ACHN (cell line): ENCODE data around the gene ZMAT5.

ENCODE experiments used
- DNase-seq: peaks from one replicate; pipeline ENCODE4 v3.0.0-alpha.2; 2015
- in situ Hi-C: cut with HindIII; loops from 2 replicates; pipeline ENCODE4 v1.10.0; 2017; ENCODE audit warnings: low sequenced_read_pairs, low pct_ligation_motif_present, low pct_unique_long_range_greater_than_20kb

The ZMAT5 gene

DNA sequence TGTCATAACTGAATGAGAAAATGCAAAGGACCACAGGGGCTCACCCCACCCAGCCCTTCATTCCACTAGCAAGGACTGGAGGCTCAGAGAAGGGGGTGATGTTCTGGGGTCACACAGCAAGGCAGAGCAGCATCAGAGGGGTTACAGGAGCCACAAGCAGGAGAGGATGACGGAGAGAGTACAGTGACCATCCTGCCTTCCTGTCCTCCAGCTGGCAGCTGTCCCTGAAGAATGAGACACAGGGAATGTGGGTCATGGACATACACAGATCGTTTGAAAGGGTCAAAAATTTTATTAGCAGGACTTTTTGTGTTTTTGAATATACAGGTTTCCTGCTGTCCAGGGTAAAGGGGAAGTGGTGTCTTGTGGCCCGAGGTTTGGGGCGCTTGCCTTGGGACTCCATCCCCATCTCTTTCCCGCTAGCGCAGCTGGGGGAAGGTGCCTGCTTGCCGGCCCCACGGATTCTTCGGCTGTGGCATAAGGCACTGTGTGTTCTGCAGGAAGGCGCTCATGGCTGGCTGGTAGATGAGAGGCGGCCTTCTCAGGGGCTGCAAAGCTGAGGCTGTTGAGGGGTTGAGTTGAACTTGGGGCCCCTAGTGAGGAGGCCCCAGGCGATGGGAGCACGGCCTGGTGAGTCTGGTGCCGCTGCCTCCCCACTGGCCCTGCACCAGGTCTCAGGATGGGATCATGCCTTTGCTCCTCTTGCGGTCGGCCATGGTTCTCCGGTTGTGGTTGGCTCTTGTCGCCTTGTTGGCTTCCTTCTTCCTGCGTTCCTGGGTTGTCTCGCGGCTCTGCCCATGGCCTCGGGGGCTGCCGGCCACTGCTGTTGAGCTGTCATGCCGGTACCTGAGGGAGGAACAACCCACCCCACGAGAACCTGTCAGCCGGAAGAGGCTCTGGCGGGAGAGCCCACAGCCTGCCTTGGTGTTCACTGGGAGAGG is 21.8 kb upstream of the ZMAT5 start:
- DNase-seq = no peak
- in situ Hi-C loops = no loop called here

DNA sequence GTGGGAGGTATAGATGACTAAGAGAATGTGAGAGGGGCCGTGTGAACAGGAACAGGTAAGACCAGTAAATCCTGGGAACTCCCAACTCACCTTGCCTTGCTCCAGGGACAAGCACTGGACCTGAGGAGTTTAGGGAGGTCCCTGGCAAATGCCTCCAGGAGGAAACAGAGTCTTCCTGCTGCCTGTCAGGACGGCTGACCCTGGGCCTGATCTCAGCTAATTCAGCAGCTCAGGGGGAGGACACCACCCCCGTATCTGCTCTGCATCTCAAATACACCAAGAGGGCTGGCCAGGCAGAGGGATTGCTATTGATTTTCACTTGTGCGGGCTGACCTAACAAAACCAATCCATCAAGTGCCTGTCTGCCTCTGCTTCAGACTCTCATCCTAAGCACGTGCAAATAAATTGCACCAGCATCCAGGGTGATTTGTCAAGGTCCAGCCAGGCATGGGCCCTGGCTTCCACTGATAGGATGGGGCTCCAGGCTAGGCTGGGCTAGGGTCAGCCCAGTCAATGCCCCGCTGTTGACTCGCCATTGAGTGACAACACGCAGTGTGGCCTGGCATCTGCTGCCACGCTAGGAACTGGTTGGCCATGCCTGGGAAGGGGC is 20.7 kb upstream of the ZMAT5 start:
- no peak for DNase-seq

DNA sequence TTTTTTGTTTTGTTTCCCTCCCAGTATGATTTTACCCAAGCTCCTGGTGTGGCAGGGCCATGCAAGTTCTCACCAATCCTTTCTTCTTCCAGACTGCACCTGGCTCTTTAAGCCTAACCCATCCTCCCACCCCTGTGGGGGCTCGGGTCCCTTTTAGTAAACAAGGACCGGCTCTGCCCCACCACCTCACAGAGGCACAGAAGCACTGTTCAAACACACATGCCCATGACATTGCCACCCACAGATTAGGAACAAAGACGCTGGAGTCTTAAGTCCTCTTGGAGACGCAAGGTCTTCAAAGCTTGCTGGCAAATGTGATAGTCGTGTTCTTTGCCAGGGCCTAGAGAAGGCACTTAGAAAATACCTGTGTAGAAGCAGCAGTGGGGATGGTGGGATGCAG is 19.2 kb upstream of the ZMAT5 start:
- in situ Hi-C loops = no loop called here

More for the DNA sequence above, 20.7 kb upstream of the ZMAT5 start:
- in situ Hi-C loops = no loop called here

DNA sequence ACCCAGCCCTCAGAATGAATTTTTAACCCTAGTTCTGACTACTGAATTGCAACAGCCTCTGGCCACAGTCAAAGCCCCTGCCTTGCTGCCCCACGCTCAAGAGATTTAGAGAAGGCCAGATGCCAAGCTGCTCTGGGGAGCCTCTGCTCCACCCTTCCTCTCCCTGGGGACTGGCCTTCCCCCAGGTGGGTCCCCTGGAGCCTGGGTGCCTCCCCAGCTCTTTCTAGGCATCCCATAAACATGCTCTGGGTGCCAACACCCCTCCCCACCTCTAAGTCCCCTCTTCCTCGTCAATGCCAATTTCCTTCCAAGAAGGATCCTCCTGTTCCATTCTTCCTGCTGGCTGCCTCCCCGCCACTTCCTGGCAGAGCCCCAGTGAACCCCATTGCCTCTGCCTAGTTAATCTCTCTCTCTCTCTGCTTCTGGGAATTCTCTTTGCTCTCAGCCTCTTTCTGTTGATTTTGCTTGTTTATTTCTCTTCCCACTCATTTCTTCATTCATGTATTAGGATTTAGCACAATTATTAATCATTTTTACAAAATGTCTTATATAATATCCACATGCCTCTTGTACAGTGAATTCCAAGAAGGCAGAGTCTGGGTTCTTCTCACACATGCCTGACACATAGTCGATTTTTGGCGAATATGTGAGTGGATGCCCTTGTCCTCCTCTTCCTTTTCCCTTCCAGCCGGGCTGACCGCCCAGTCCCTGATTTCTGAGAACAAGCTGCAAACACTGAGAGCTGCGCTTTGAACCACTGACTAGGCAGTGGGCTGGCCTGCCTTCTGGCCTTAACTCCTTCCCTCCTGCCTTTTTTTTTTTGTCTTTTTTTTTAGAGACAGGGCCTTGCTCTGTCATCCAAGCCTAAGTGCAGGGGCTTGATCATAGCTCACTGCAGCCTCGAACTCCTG is 17.9 kb upstream of the ZMAT5 start:
- in situ Hi-C loops = no loop called here
- no peak for DNase-seq

More for the DNA sequence above, 19.2 kb upstream of the ZMAT5 start:
- DNase-seq = no peak

DNA sequence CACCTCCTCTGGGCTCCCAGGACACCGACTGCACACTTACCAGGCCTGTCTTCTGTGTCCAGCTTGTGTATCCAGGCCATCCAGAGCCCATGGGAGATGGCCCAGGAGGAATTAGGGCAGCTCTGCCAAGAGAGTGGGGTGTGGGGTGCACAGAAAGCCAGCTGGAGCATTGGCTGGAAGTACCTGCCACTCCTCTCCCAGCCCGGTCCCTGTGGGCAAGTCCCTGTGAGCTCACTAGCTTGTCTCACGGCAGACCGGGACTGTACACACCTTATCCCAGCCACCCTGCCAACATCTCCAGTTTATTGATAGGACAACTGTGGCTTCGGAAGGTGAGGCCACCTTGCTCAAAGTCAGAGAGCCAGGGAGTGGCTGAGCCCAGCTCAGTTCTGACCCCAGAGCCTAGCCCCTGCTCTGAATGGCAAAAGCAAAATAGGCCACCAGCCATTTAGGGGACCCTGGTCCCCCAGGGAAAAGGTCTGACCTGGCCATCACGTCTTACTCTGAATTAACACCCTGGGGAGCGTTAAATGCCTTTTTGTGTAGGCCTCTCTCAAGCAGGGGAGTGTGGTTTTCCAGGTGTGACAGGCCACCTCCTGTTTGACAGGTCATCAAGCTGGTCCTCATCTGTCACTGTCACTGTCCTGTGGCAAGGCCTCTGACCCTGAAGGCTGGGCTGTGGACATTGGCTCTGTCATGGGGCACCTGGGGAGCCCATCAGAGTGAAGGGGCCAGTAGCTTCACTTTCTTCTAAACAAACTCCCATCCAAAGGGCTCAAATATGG is 15.4 kb upstream of the ZMAT5 start:
- no peak for DNase-seq
- in situ Hi-C loops = no loop called here

DNA sequence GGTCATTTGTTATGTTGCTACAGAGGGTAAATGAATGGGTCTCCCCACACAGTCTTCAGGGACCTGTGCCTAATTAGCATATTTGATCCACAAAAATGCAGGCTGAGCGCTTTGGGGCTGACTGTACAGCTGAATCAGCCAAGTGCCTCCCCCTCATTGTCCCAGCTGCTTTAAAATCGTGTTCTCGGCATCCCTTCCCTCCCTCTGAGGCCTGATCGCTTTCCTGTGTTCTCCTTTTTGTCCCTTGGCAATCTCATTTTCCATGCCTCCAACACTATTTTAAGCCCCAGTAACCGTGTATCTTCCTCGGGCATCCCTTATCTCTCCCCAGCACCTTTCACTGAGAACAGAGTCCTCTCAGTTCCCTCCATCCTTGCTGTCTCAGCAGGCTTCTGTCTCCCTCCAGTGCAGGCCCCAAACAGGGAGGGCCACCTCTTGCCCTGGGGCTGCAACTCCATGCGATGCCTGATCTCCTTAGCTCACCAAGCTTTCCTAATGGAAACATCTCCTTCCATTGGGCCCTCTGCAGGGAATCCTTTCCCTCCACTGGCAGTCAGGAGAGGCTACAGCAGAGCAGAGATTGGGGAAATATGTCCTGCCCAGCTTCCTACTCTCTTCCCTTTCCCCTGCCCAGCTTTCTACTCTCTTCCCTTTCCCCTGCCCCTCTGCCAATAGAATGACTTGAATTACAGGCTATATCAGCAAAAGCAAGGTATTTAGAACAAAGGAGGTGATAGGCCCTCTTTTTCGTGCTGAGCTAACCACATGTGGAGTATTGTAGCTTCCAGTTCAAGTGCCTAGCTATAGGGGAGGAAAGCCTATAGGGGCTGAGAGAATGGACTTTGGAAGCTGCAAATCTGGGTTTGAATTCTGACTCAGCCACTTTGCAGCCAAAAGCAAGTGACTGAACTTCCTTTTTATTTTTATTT is 14.2 kb upstream of the ZMAT5 start:
- peak; percentile 66 for DNase-seq

DNA sequence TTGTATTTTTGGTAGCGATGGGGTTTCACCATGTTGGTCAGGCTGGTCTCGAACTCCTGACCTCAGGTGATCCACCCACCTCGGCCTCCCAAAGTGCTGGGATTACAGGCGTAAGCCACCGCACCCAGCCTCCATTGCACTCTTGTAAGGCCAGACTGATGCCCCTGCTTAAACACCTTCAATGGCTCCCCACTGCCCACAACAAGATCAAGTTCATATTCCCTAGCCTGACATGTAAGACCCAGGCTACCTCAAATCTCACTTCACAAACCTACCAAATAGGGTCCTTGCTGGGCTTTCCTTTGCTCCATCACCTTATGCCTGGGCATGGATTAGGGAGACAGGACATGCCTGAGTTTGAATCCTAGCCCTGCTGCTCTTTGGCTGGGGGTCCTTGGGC is 13.4 kb upstream of the ZMAT5 start:
- in situ Hi-C loops = no loop called here
- DNase-seq = no peak

More for the DNA sequence above, 14.2 kb upstream of the ZMAT5 start:
- in situ Hi-C loops = no loop called here

DNA sequence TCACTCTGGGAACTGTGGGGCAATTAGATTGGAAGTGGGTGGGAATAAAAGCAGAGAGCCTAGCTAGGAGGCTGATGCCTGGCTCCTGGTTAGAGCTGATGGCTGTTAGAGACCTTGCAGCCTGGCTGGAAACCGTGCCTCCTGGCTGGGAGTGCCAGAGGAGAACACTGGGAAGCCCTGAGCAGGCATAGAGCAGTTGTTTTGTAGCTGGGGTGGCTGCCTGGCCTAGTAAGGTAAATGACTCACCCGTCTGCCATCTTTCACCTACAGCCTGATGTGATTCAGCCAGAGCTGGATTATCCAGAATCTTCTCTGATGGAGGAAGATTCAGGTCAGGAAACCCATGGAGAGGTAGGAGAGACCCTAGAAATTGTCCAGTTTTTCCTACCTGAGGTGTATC is 6.4 kb upstream of the ZMAT5 start:
- DNase-seq = peak; percentile 18
- in situ Hi-C loops = no loop called here

DNA sequence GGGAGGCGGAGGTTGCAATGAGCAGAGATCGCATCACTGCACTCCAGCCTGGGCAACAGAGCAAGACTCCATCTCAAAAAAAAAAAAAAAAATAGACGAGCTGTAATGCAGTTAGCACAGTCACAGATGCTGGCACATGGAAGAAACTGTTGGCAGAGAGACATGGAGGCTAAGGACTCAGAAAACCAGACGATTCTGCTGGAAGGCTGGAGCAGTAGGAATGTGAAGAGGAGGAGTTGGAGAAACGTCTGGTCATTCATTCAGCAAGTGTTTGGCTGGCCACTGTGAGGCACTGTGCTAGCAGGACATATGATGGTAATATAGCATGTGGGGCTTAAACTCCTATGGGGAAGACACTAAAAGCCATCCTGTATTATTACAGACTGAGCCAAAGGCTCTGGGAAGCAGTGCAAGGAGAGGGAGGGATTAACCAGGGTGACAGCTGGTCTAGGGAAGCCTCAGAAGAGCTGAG is 5.4 kb upstream of the ZMAT5 start:
- DNase-seq = peak; percentile 46
- in situ Hi-C loops = no loop called here

DNA sequence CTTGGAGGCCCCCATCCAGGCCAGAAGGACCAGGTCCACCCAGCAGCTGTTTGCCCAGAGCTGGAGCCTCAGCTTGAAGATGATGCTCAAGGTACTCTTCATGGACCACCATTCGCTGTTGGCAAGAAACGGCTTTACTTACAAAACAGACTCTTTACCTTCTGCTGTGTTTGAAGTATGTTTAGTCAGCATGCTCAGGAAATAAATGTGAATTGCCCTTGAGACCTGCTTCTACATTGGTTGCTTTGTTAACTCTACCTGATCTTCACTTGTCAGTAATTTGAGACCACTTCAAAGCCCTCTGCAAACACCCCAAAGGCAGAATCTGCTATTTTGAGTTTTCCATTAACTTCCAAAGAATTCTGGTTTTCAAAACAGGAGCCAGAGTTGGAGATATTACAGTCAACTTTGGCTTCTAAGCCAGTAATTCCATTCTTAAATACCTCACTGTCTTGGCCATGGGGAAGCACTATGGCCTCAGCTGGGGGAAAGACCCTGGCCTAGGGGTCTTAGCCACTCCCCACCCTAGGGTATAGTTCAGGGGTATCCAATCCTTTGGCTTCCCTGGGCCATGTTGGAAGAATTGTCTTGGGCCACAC is 3.0 kb upstream of the ZMAT5 start:
- DNase-seq = no peak
- in situ Hi-C loops = no loop called here

DNA sequence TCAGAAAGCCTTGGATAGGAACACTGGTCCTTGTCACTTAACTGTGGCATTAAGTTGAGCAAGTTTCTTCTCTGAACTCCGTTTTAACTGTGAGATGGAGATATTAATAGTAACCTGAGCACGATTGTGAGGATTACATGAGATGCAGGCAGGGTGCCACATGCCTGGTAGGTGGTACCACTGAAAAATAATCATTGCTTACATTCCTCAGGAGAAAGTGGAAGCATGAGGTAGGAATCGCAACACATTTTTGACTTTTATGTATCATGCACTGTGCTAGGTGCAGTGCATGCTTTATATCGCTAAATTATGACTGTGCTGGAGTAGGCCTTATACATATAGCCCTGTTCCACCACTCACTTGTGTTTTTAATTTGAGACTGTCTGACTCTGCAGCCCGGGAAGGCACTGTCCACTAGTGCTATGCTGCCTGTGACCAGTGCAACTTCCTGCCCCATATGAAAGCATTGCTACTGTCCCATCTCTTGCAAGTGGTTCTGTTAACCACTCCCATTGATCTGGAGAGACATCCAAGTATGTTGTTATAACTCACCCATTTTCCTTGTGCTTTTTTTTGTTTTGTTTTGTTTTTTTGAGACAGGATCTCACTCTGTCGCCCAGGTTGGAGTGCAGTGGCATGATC is 1.4 kb upstream of the ZMAT5 start:
- DNase-seq = no peak
- in situ Hi-C loops = no loop called here

DNA sequence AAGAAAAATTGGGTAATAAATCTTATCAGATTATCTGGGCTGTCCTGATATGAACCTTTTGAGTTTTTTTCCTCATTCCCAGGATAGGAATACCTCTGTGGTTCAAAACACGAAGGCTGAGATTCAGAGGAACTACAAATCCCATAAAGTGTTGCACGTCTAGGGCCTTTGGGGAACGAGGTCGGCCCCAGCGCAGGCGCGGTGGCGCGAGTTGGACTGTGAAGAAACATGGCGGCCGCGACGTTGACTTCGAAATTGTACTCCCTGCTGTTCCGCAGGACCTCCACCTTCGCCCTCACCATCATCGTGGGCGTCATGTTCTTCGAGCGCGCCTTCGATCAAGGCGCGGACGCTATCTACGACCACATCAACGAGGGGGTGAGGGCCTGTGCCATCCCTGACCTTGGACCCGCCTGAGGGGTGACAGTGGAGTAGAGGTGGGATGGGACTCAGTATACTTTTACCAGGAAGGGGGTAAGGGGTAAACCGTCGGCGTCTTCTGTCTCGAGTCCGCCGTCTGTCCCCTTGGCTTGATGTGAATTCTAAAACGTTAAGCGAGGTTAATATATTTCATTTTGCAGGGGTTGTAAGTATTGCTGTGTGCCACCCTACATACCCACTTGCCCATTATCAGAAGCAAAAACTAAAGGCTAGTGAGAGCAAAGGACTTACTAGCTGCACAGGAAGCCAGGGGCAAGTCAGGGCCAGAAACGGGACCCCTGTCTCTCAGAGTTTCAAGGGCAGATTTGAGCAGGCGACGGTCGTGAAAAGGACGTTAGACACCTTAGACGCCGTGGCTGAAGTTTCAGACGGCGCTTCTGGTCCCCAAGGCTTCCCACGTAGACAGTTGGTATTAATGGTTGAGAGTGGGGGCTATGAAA is 604 bp upstream of the ZMAT5 start, which contains the start of gene UQCR10:
Gene UQCR10 (plus strand): TSS at position 199 of the 881 bp plus-strand sequence. CDS start 30 bp downstream, at position 229.
- peak; percentile 85 for DNase-seq
- in situ Hi-C loops = no loop called here

DNA sequence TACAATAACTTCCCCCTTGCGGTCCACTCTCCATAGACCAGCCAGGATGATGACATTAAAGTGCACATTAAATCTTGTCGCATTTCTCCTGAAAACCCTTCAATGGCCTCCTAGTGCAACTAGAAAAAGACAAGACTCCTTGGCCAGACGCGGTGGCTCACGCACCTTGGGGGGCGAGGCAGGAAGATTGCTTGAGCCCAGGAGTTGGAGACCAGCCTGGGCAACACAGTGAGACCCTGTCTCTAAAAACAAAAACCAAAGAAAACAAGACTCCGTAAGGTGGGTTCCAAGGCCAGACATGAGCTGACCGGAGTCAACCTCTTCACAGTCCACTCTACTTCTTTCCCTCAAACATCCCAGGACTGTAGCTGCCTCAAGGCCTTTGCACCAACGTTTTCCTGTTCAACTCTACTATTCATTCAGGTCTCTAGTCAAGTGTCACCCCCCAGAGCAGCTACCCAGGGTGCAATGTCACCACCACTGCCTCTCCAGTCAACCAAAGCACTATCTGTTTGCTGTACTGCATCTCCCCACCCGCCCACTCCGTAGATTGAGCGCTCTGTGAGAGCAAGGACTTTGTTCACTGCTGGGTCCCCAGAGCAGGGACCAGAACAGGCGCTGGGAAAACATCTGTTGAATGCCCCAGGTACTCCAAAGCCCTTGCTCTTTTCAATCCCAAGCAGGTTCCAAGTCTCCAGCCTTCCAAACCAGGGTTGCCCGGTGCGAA is 739 bp downstream of the ZMAT5 start:
- no peak for DNase-seq

DNA sequence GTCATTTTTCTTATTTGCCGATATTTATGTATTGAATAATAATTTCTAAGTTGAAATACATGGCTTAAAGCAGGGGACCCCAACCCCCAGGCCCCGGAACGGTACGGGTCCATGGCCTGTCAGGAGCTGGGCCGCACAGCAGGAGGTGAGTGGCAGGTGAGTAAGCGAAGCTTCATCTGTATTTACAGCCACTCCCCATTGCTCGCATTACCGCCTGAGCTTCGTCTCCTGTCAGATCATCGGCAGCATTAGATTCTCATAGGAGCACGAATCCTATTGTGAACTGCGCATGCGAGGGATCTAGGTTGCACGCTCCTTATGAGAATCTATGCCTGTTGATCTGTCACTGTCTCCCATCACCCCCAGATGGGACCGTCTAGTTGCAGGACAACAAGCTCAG is 4.5 kb downstream of the ZMAT5 start:
- in situ Hi-C loops = no loop called here
- no peak for DNase-seq

More for the DNA sequence above, 739 bp downstream of the ZMAT5 start:
- in situ Hi-C loops = no loop called here

DNA sequence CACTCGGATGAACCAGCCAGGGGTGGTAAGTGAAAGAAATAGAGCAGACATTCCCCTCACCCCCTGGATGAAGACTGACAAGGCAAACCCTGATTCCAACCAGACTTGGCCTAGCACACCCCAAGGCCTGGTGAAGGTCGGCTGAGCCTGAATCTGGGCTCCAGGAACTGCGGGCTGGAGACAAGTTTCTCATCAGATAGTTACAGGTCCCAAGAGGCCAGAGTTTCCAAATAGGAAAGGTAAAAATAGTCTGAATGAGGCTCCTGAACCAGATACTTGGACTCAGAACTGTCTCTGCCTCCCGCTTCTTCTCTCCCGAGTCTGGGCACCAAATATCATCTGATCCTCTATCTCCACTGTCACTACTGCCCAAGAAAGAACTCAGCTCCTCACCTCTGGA is 7.8 kb downstream of the ZMAT5 start:
- in situ Hi-C loops = no loop called here
- no peak for DNase-seq
